PC-3 (cell line): ENCODE data around the gene SH3RF3.

Experiments
- EZH2 ChIP-seq: fragments of 300-600 bp; sonication (generic); IDR thresholded peaks from one replicate; pipeline ENCODE4 v1.6.1; 2017; ENCODE audit warnings: antibody characterized with exemption, mild to moderate bottlenecking, low read length; ENCODE audit not compliant: unreplicated experiment
- TF ChIP-seq, protein P1 (sequence below): fragments of 300-600 bp; sonication (generic); conservative IDR thresholded peaks from 2 replicates; pipeline ENCODE4 v1.5.1; 2017; ENCODE audit warnings: antibody characterized with exemption, low read depth, mild to moderate bottlenecking, low read length

DNA sequence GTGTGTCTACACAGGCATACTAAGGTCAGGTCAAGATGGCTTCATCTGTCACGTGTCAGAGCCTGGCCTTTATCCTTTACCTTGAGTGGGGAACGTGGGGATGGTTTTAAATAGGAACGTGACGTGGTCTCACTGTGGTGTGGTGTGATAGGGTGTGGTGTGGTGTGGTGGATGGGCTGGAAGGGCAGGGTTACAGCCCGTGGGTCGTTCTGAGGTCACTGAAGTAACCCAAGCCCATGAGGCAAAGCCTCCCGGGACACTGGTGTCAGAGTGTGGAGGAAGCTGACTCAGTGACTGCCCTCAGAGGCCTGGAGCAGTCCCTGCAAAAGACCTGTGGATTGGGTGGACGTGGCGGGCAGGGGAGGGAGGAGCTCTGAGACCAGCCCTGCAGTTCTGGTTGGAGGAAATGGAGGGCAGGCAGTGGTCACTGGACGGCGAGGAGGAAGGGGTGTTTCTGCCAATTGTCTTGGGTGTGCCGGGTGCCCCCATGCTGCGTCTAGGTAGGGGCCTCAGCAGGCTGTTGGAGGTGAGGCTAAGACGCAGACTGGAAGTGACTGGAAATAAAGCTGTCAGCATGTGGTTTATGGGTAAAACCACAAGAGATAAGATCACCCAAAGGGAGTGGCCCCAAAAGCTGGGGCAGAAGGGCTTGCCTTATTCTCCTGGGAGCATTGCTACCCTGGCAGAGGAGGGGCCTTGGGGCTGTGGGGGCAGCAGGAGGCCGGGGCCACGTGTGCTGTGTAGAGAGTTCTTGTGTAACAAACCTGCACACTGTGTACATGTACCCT lies 84.8 kb downstream of the SH3RF3 start:
- TF ChIP-seq, protein P1, sequence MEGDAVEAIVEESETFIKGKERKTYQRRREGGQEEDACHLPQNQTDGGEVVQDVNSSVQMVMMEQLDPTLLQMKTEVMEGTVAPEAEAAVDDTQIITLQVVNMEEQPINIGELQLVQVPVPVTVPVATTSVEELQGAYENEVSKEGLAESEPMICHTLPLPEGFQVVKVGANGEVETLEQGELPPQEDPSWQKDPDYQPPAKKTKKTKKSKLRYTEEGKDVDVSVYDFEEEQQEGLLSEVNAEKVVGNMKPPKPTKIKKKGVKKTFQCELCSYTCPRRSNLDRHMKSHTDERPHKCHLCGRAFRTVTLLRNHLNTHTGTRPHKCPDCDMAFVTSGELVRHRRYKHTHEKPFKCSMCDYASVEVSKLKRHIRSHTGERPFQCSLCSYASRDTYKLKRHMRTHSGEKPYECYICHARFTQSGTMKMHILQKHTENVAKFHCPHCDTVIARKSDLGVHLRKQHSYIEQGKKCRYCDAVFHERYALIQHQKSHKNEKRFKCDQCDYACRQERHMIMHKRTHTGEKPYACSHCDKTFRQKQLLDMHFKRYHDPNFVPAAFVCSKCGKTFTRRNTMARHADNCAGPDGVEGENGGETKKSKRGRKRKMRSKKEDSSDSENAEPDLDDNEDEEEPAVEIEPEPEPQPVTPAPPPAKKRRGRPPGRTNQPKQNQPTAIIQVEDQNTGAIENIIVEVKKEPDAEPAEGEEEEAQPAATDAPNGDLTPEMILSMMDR, result no peak
- no peak for TF ChIP-seq EZH2
